Smooth muscle cell (in vitro differentiated cells): Measurements from ENCODE around the gene CFAP45. TPM values are rescaled to one million over a fixed set of nuclear protein-coding genes. Genes with fewer than 3 reads are reported as not detected.

Experiments used
- DNase-seq: peaks from one replicate; lab custom pipeline; 2025; ENCODE audit not compliant: unreplicated experiment; lab: John Stamatoyannopoulos, UW
- H2AFZ ChIP-seq: fragments of 200-600 bp; sonication (generic); 2 replicates; pipeline ENCODE4 v1.6.0; 2016; ENCODE audit warnings: antibody characterized with exemption, low read depth, mild to moderate bottlenecking
- H3F3A ChIP-seq: fragments of 200-600 bp; sonication (generic); 2 replicates; pipeline ENCODE4 v1.6.0; 2017; ENCODE audit warnings: antibody characterized with exemption, low read depth
- H3K27ac ChIP-seq: fragments of 200-600 bp; sonication (generic); 2 replicates; pipeline ENCODE4 v1.5.1; 2016; ENCODE audit warnings: low read depth, mild to moderate bottlenecking
- H3K27me3 ChIP-seq: fragments of 200-600 bp; sonication (generic); 2 replicates; pipeline ENCODE4 v1.6.1; 2016; ENCODE audit warnings: low read depth, mild to moderate bottlenecking
- H3K36me3 ChIP-seq: fragments of 200-600 bp; sonication (generic); 2 replicates; pipeline ENCODE4 v1.5.1; 2016; ENCODE audit warnings: low read depth
- H3K4me1 ChIP-seq: fragments of 200-600 bp; sonication (generic); 2 replicates; pipeline ENCODE4 v1.5.1; 2016; ENCODE audit warnings: low read depth
- H3K4me2 ChIP-seq: fragments of 200-600 bp; sonication (generic); 2 replicates; pipeline ENCODE4 v1.6.0; 2016; ENCODE audit warnings: mild to moderate bottlenecking
- H3K4me3 ChIP-seq: fragments of 200-600 bp; sonication (generic); 2 replicates; pipeline ENCODE4 v1.5.1; 2016; ENCODE audit warnings: mild to moderate bottlenecking
- H3K79me2 ChIP-seq: fragments of 200-600 bp; sonication (generic); 2 replicates; pipeline ENCODE4 v1.6.0; 2016; ENCODE audit warnings: low read depth, mild to moderate bottlenecking
- H3K9ac ChIP-seq: fragments of 200-600 bp; sonication (generic); 2 replicates; pipeline ENCODE4 v1.6.0; 2016; ENCODE audit warnings: low read depth
- H3K9me3 ChIP-seq: fragments of 200-600 bp; sonication (generic); replicated peaks from 2 replicates; pipeline ENCODE4 v1.5.1; 2016; ENCODE audit warnings: low read depth
- H4K20me1 ChIP-seq: fragments of 200-600 bp; sonication (generic); 2 replicates; pipeline ENCODE4 v1.6.0; 2016; ENCODE audit warnings: low read depth
- WGBS: methylation state at CpG from one replicate; pipeline ENCODE4 v1.1.7; 2016; ENCODE audit warnings: low lambda C conversion rate; 5-methylcytosine and 5-hydroxymethylcytosine counted together
- polyA plus RNA-seq: library from polyadenylated mRNA; unstranded; fragments of >200 nt; fragmentation: Nextera tagmentation; extraction: Ambion mirVana; gene quantifications from 2 replicates; pipeline ENCODE4 v1.2.1, GENCODE V29; 2016
- total RNA-seq: library from RNA; depleted of rRNA; stranded (reverse); fragments of >200 nt; gene quantifications from 2 replicates; pipeline ENCODE4 v1.2.3, GENCODE V29; 2014
- TF ChIP-seq, protein P1 (sequence below): fragments of 200-600 bp; sonication (generic); IDR thresholded peaks from 2 replicates; pipeline ENCODE4 v1.5.1; 2017; ENCODE audit warnings: borderline replicate concordance, mild to moderate bottlenecking, antibody characterized with exemption; ENCODE audit not compliant: insufficient read depth, poor library complexity, severe bottlenecking

Gene CFAP45
- total and polyA plus RNA-seq, 2 experiments from 2014 or later, result 1.2 to 1.3 TPM

DNA sequence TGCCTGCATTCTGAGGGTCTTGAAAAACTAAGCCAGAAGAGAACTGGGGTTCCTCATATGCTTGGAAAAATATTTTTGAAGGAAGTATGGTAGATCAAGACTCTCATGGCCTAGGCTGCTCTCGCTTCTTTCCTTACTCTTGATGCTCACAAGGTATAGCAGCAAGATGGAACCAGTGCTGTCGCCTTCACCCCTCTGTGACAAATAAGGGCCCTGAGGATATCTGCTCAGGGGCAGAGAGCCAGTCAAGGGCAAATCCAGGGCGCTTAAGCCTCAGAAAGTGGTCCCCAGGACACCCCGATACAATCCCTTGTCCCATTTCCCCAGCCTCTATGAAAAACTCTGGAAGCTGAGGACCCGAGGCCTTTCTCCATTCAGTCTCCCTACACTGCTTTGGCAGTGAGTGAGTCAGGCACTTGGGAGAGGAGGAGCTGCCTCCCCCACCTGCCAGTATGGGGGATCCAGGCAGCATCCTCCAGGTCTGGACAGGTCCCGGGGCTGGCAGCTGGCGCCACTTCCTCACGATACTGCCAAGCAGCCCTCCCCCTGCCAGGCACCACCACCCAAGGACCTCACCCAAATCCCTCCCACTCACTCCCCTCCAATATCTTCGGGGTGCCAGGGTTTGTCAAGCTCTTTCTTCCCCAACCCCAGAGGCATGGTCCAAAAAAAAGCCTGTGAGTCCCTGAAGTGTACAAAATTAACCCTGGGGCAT lies 44.1 kb upstream of the CFAP45 start:
- Histone ChIP-seq H3K79me2 (no peaks in the 10 kb centered on the region), H3K4me2 (no peak overlapping the region), H3K36me3 (no peaks in the 10 kb centered on the region), H3K9ac (no peak overlapping the region), H3K4me1 (peaks cover 34% of the 10 kb centered on the region), H3K4me3 (peak overlapping the region; percentile 58), H4K20me1 (no peaks in the 10 kb centered on the region), H3F3A (no peaks in the 10 kb centered on the region), H3K27me3 (peaks cover 6% of the 10 kb centered on the region), H2AFZ (no peak overlapping the region), H3K9me3 (no peaks in the 10 kb centered on the region), H3K27ac (no peak overlapping the region)
- TF ChIP-seq, protein P1, sequence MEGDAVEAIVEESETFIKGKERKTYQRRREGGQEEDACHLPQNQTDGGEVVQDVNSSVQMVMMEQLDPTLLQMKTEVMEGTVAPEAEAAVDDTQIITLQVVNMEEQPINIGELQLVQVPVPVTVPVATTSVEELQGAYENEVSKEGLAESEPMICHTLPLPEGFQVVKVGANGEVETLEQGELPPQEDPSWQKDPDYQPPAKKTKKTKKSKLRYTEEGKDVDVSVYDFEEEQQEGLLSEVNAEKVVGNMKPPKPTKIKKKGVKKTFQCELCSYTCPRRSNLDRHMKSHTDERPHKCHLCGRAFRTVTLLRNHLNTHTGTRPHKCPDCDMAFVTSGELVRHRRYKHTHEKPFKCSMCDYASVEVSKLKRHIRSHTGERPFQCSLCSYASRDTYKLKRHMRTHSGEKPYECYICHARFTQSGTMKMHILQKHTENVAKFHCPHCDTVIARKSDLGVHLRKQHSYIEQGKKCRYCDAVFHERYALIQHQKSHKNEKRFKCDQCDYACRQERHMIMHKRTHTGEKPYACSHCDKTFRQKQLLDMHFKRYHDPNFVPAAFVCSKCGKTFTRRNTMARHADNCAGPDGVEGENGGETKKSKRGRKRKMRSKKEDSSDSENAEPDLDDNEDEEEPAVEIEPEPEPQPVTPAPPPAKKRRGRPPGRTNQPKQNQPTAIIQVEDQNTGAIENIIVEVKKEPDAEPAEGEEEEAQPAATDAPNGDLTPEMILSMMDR, result no peak
- WGBS, result 89% methylated on average over 9 of the region's 9 CpGs
- no peak for DNase-seq

DNA sequence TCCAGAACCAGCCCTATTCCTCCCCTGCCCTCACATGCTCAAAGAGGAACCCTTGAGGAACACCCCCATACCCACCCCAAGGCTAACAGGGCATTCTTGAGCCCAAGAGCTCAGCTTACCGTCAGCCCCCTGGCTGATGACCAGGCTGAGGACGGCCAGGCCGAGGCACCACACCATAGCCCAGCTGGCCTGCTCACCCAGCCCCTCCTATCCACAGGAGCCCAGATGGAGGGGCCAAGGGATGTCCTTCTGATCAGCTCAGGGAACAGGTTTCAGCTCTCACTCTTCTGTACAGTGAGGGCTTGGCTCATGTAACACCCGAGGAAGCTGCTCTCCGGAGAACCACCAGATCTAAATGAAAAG lies 43.3 kb upstream of the CFAP45 start:
- Histone ChIP-seq H3K4me1 (peaks cover 37% of the 10 kb centered on the region), H3K9me3 (no peaks in the 10 kb centered on the region), H3K9ac (no peak overlapping the region), H3K27me3 (peaks cover 6% of the 10 kb centered on the region), H3K27ac (no peak overlapping the region), H3K79me2 (no peaks in the 10 kb centered on the region), H2AFZ (no peak overlapping the region), H3K36me3 (no peaks in the 10 kb centered on the region), H3K4me2 (no peak overlapping the region), H3F3A (no peaks in the 10 kb centered on the region), H4K20me1 (no peaks in the 10 kb centered on the region), H3K4me3 (no peak overlapping the region)
- WGBS, result 85% methylated on average over 5 of the region's 5 CpGs
- no peak for DNase-seq
- TF ChIP-seq, protein P1, result no peak

DNA sequence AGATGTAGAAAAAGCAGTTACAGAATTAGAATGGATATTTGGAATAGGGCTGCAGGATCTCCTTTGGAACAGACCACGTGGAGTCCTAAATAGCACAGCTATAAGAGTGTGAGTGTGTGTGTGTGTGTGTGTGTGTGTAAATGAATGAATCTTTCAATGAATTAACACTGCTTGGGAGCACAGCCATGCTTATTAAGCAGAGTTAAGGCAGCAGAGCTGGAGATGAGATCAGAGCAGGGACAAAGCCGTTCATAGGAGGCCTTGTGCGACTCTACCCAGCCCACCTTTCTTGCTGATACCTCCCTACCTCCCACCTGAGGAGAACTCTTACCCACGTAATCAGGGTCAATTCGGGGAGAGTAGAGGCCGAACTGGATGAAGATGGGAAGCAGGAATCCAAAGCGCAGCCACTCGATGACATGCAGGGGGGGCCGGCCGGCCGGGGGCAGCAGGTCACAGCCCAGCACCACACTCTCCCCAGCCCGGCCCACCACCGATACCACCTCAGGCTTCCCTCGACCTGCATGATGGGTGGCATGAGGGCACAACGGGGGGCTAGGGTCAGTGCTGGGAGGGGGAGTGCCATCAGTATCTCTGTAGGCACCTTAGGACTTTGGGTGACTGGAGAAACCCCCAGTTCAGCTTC lies 42.8 kb upstream of the CFAP45 start:
- DNase-seq, result no peak
- TF ChIP-seq, protein P1, result no peak
- WGBS, result 90% methylated on average over 15 of the region's 15 CpGs

More for the DNA sequence above, 42.8 kb upstream of the CFAP45 start:
- Histone ChIP-seq H3K27ac (no peak overlapping the region), H3K36me3 (no peaks in the 10 kb centered on the region), H4K20me1 (no peaks in the 10 kb centered on the region), H3K9me3 (no peaks in the 10 kb centered on the region), H3K4me2 (no peak overlapping the region), H3K79me2 (no peaks in the 10 kb centered on the region), H3K4me3 (no peak overlapping the region), H3K4me1 (peaks cover 43% of the 10 kb centered on the region), H3F3A (no peaks in the 10 kb centered on the region), H2AFZ (no peak overlapping the region), H3K27me3 (peaks cover 6% of the 10 kb centered on the region), H3K9ac (no peak overlapping the region)
